Activated naive CD8-positive, alpha-beta T cell treated with anti-CD3 and anti-CD28 coated beads, Interleukin-2, amount 50 U/mL, for 24 hours (primary cell): Measurements from ENCODE around the gene UNC45B.
"Not testable (repeated sequence)": the region's sequence is repeated elsewhere in the genome, so short reads cannot be mapped to it uniquely, and the experiment has no call there.

ENCODE experiments used
- ATAC-seq: fragments of 150-1000 bp; cut with Tn5 transposase; one replicate; pipeline ENCODE4 v1.10.0; 2021
- DNase-seq: peaks from one replicate; pipeline ENCODE4 v3.0.0; 2021
- H3K27ac Mint-ChIP-seq: one replicate; pipeline ENCODE4 v1.8.0; 2021; ENCODE audit warnings: mild to moderate bottlenecking, mixed read lengths
- H3K27me3 Mint-ChIP-seq: one replicate; pipeline ENCODE4 v1.8.0; 2021; ENCODE audit warnings: mixed read lengths
- H3K36me3 Mint-ChIP-seq: one replicate; pipeline ENCODE4 v1.8.0; 2021; ENCODE audit warnings: low read depth, mixed read lengths
- H3K4me1 Mint-ChIP-seq: one replicate; pipeline ENCODE4 v1.8.0; 2021; ENCODE audit warnings: mixed read lengths
- H3K4me3 Mint-ChIP-seq: one replicate; pipeline ENCODE4 v1.8.0; 2021; ENCODE audit warnings: mild to moderate bottlenecking, moderate library complexity, mixed read lengths
- H3K9me3 Mint-ChIP-seq: one replicate; pipeline ENCODE4 v1.8.0; 2021; ENCODE audit warnings: mixed read lengths

The UNC45B gene

GRCh38 chr17:35202582-35202981 lies 55.0 kb downstream of the UNC45B start:
- not testable (repeated sequence) for ATAC-seq, H3K36me3 Mint-ChIP-seq, H3K27ac Mint-ChIP-seq, H3K27me3 Mint-ChIP-seq, DNase-seq, H3K4me3 Mint-ChIP-seq, H3K4me1 Mint-ChIP-seq
- peaks cover 17% of the 10 kb centered on the region for H3K9me3 Mint-ChIP-seq

GRCh38 chr17:35210741-35211140 lies 63.1 kb downstream of the UNC45B start:
- no peaks in the 10 kb centered on the region for H3K36me3 Mint-ChIP-seq
- no peak for DNase-seq
- no peaks in the 10 kb centered on the region for H3K27me3 Mint-ChIP-seq
- no peak for ATAC-seq
- no peak overlapping the region for H3K27ac Mint-ChIP-seq
- no peaks in the 10 kb centered on the region for H3K9me3 Mint-ChIP-seq
- no peak overlapping the region for H3K4me3 Mint-ChIP-seq
- H3K4me1 Mint-ChIP-seq = peaks cover 51% of the 10 kb centered on the region

GRCh38 chr17:35212668-35213067 lies 65.1 kb downstream of the UNC45B start:
- H3K27ac Mint-ChIP-seq = peak overlapping the region; percentile 84
- ATAC-seq = peak; percentile 53
- no peaks in the 10 kb centered on the region for H3K9me3 Mint-ChIP-seq
- no peaks in the 10 kb centered on the region for H3K36me3 Mint-ChIP-seq
- H3K4me3 Mint-ChIP-seq = peak overlapping the region; percentile 65
- peaks cover 68% of the 10 kb centered on the region for H3K4me1 Mint-ChIP-seq
- no peak for DNase-seq
- H3K27me3 Mint-ChIP-seq = no peaks in the 10 kb centered on the region

GRCh38 chr17:35213412-35213940 lies 65.9 kb downstream of the UNC45B start:
- Mint-ChIP-seq H3K27me3 (no peaks in the 10 kb centered on the region), H3K9me3 (no peaks in the 10 kb centered on the region), H3K4me3 (peak overlapping the region; percentile 65), H3K27ac (peak overlapping the region; percentile 84), H3K36me3 (no peaks in the 10 kb centered on the region), H3K4me1 (peaks cover 73% of the 10 kb centered on the region)
- no peak for ATAC-seq
- no peak for DNase-seq

- Mint-ChIP-seq H3K36me3 (no peaks in the 10 kb centered on the region), H3K27ac (peak overlapping the region; percentile 84)
- DNase-seq = no peak
Measured at GRCh38 chr17:35214192-35214591, 66.6 kb downstream of the UNC45B start.

GRCh38 chr17:35214631-35215273 lies 67.1 kb downstream of the UNC45B start:
- peak overlapping the region; percentile 65 for H3K4me3 Mint-ChIP-seq
- no peaks in the 10 kb centered on the region for H3K9me3 Mint-ChIP-seq
- no peaks in the 10 kb centered on the region for H3K36me3 Mint-ChIP-seq
- H3K27ac Mint-ChIP-seq = peak overlapping the region; percentile 84
- no peaks in the 10 kb centered on the region for H3K27me3 Mint-ChIP-seq
- peaks cover 86% of the 10 kb centered on the region for H3K4me1 Mint-ChIP-seq
- DNase-seq (peak; percentile 46), ATAC-seq (peak; percentile 69)

More at GRCh38 chr17:35214192-35214591, 66.6 kb downstream of the UNC45B start:
- peaks cover 81% of the 10 kb centered on the region for H3K4me1 Mint-ChIP-seq
- peak; percentile 69 for ATAC-seq
- H3K9me3 Mint-ChIP-seq = no peaks in the 10 kb centered on the region
- peak overlapping the region; percentile 65 for H3K4me3 Mint-ChIP-seq
- no peaks in the 10 kb centered on the region for H3K27me3 Mint-ChIP-seq

GRCh38 chr17:35217107-35217506 lies 69.5 kb downstream of the UNC45B start:
- Mint-ChIP-seq H3K9me3 (no peaks in the 10 kb centered on the region), H3K4me3 (no peak overlapping the region), H3K4me1 (peaks cover 75% of the 10 kb centered on the region), H3K36me3 (no peaks in the 10 kb centered on the region), H3K27me3 (no peaks in the 10 kb centered on the region), H3K27ac (peak overlapping the region; percentile 22)
- ATAC-seq (no peak), DNase-seq (no peak)

GRCh38 chr17:35218915-35219314 lies 71.3 kb downstream of the UNC45B start:
- H3K9me3 Mint-ChIP-seq = peaks cover 5% of the 10 kb centered on the region
- H3K27ac Mint-ChIP-seq = peak overlapping the region; percentile 85
- DNase-seq (no peak), ATAC-seq (no peak)
- H3K27me3 Mint-ChIP-seq = no peaks in the 10 kb centered on the region
- H3K4me1 Mint-ChIP-seq = peaks cover 57% of the 10 kb centered on the region
- H3K4me3 Mint-ChIP-seq = peak overlapping the region; percentile 55
- H3K36me3 Mint-ChIP-seq = peaks cover 7% of the 10 kb centered on the region

GRCh38 chr17:35222452-35222851 lies 74.8 kb downstream of the UNC45B start:
- no peaks in the 10 kb centered on the region for H3K27me3 Mint-ChIP-seq
- no peak overlapping the region for H3K27ac Mint-ChIP-seq
- H3K4me1 Mint-ChIP-seq = peaks cover 36% of the 10 kb centered on the region
- H3K4me3 Mint-ChIP-seq = no peak overlapping the region
- H3K36me3 Mint-ChIP-seq = peaks cover 7% of the 10 kb centered on the region
- ATAC-seq (no peak), DNase-seq (no peak)
- H3K9me3 Mint-ChIP-seq = peaks cover 5% of the 10 kb centered on the region

- Mint-ChIP-seq H3K36me3 (peaks cover 7% of the 10 kb centered on the region), H3K27ac (no peak overlapping the region), H3K27me3 (no peaks in the 10 kb centered on the region), H3K4me3 (no peak overlapping the region), H3K4me1 (peaks cover 31% of the 10 kb centered on the region), H3K9me3 (peaks cover 5% of the 10 kb centered on the region)
- DNase-seq = no peak
- ATAC-seq = no peak
Measured at GRCh38 chr17:35224436-35224835, 76.8 kb downstream of the UNC45B start.

- no peaks in the 10 kb centered on the region for H3K27me3 Mint-ChIP-seq
- no peak overlapping the region for H3K4me3 Mint-ChIP-seq
- peaks cover 43% of the 10 kb centered on the region for H3K4me1 Mint-ChIP-seq
- H3K9me3 Mint-ChIP-seq = peaks cover 5% of the 10 kb centered on the region
- peaks cover 5% of the 10 kb centered on the region for H3K36me3 Mint-ChIP-seq
- ATAC-seq (peak; percentile 54), DNase-seq (no peak)
- H3K27ac Mint-ChIP-seq = no peak overlapping the region
Measured at GRCh38 chr17:35227546-35227945, 79.9 kb downstream of the UNC45B start.

- Mint-ChIP-seq H3K9me3 (no peaks in the 10 kb centered on the region), H3K4me1 (peaks cover 48% of the 10 kb centered on the region), H3K27me3 (no peaks in the 10 kb centered on the region), H3K27ac (no peak overlapping the region), H3K4me3 (no peak overlapping the region), H3K36me3 (no peaks in the 10 kb centered on the region)
- DNase-seq (no peak), ATAC-seq (no peak)
Measured at GRCh38 chr17:35229638-35230037, 82.0 kb downstream of the UNC45B start.

GRCh38 chr17:35234315-35234714 lies 86.7 kb downstream of the UNC45B start:
- peaks cover 75% of the 10 kb centered on the region for H3K4me1 Mint-ChIP-seq
- H3K4me3 Mint-ChIP-seq, DNase-seq, H3K27me3 Mint-ChIP-seq, H3K27ac Mint-ChIP-seq, ATAC-seq, H3K9me3 Mint-ChIP-seq, H3K36me3 Mint-ChIP-seq: not testable (repeated sequence)

GRCh38 chr17:35235289-35235688 lies 87.7 kb downstream of the UNC45B start:
- peak; percentile 35 for ATAC-seq
- H3K9me3 Mint-ChIP-seq = no peaks in the 10 kb centered on the region
- H3K4me1 Mint-ChIP-seq = peaks cover 75% of the 10 kb centered on the region
- no peaks in the 10 kb centered on the region for H3K36me3 Mint-ChIP-seq
- H3K4me3 Mint-ChIP-seq = no peak overlapping the region
- H3K27me3 Mint-ChIP-seq = no peaks in the 10 kb centered on the region
- H3K27ac Mint-ChIP-seq = no peak overlapping the region
- DNase-seq = no peak

- Mint-ChIP-seq H3K4me1 (peaks cover 74% of the 10 kb centered on the region), H3K36me3 (no peaks in the 10 kb centered on the region), H3K27ac (no peak overlapping the region), H3K27me3 (no peaks in the 10 kb centered on the region), H3K4me3 (no peak overlapping the region), H3K9me3 (no peaks in the 10 kb centered on the region)
- DNase-seq = no peak
- no peak for ATAC-seq
Measured at GRCh38 chr17:35235917-35236316, 88.3 kb downstream of the UNC45B start.
